ENCODE data around the gene JAZF1. TPM values are rescaled to one million over a fixed set of nuclear protein-coding genes. Genes with fewer than 3 reads are reported as not detected.
"Not testable (repeated sequence)": the region's sequence is repeated elsewhere in the genome, so short reads cannot be mapped to it uniquely, and the experiment has no call there.

JAZF1 gene
- total RNA-seq, 1 donor from 2014 or later = 2.5 TPM

GRCh38 chr7:27883696-27884095, 296.9 kb downstream of the JAZF1 start:
- intact Hi-C loops (cut with micrococcal nuclease) = no loop called here

- intact Hi-C loops (cut with micrococcal nuclease) = no loop called here
These were observed 303.8 kb downstream of the JAZF1 start for GRCh38 chr7:27876756-27877155.

- intact Hi-C loops (cut with micrococcal nuclease) = no loop called here
These were observed 304.8 kb downstream of the JAZF1 start for GRCh38 chr7:27875832-27876231.

GRCh38 chr7:27875061-27875460, 305.5 kb downstream of the JAZF1 start:
- intact Hi-C loops (cut with micrococcal nuclease) = no loop called here

GRCh38 chr7:27873981-27874957, 306.3 kb downstream of the JAZF1 start:
- intact Hi-C loops (cut with micrococcal nuclease) = no loop called here

GRCh38 chr7:27872356-27873275, 308.0 kb downstream of the JAZF1 start:
- intact Hi-C loops (cut with micrococcal nuclease) = no loop called here

- intact Hi-C loops (cut with micrococcal nuclease) = no loop called here
These were observed 308.7 kb downstream of the JAZF1 start for GRCh38 chr7:27871866-27872265.

- intact Hi-C loops (cut with micrococcal nuclease) = no loop called here
These were observed 309.5 kb downstream of the JAZF1 start for GRCh38 chr7:27871086-27871485.

- intact Hi-C loops (cut with micrococcal nuclease) = no loop called here
These were observed 310.0 kb downstream of the JAZF1 start for GRCh38 chr7:27870595-27870994.

GRCh38 chr7:27869056-27869455, 311.5 kb downstream of the JAZF1 start:
- intact Hi-C loops (cut with micrococcal nuclease) = no loop called here

GRCh38 chr7:27868131-27868550, 312.5 kb downstream of the JAZF1 start:
- intact Hi-C loops (cut with micrococcal nuclease) = no loop called here

GRCh38 chr7:27866828-27867672, 313.5 kb downstream of the JAZF1 start:
- intact Hi-C loops (cut with micrococcal nuclease) = no loop called here

GRCh38 chr7:27866256-27866655, 314.3 kb downstream of the JAZF1 start:
- intact Hi-C loops (cut with micrococcal nuclease) = no loop called here

GRCh38 chr7:27863880-27864279, 316.7 kb downstream of the JAZF1 start:
- intact Hi-C loops (cut with micrococcal nuclease) = no loop called here

GRCh38 chr7:27861747-27862146, 318.8 kb downstream of the JAZF1 start:
- intact Hi-C loops (cut with micrococcal nuclease) = no loop called here

- intact Hi-C loops (cut with micrococcal nuclease) = no loop called here
These were observed 319.8 kb downstream of the JAZF1 start for GRCh38 chr7:27860800-27861199.

GRCh38 chr7:27856703-27857485, 323.7 kb downstream of the JAZF1 start:
- intact Hi-C loops (cut with micrococcal nuclease) = not testable (repeated sequence)

- intact Hi-C loops (cut with micrococcal nuclease) = no loop called here
These were observed 330.1 kb downstream of the JAZF1 start for GRCh38 chr7:27850531-27850930.

GRCh38 chr7:27846388-27846787, 334.2 kb downstream of the JAZF1 start:
- intact Hi-C loops (cut with micrococcal nuclease) = no loop called here
